Amniotic epithelial cell (primary cell): ENCODE data around the gene OR8J3.
"Not testable (repeated sequence)": the region's sequence is repeated elsewhere in the genome, so short reads cannot be mapped to it uniquely, and the experiment has no call there.

Source experiments
- DNase-seq: peaks from one replicate; pipeline ENCODE4 v3.0.0-alpha.2; 2010; ENCODE audit warnings: low read depth

OR8J3 gene

GRCh38 chr11:56140151-56140661, at the start of gene OR8J3:
Gene OR8J3 (minus strand): TSS chr11:56140201. CDS start chr11:56137718, 2,483 bp downstream.
- no peak for DNase-seq

- DNase-seq: no peak
Observed at GRCh38 chr11:56188602-56189001, 48.6 kb upstream of the OR8J3 start.

GRCh38 chr11:56183459-56183858, 43.5 kb upstream of the OR8J3 start:
- no peak for DNase-seq

- DNase-seq: no peak
Observed at GRCh38 chr11:56176318-56176717, 36.3 kb upstream of the OR8J3 start, which contains the start of gene OR5J2. Gene OR5J2 (plus strand): TSS chr11:56176618. CDS start chr11:56176618, 0 bp downstream.

- DNase-seq: no peak
Observed at GRCh38 chr11:56172256-56172830, 32.3 kb upstream of the OR8J3 start.

- no peak for DNase-seq
Observed at GRCh38 chr11:56163804-56164203, 23.8 kb upstream of the OR8J3 start.

GRCh38 chr11:56160217-56160616, 20.2 kb upstream of the OR8J3 start, which contains the start of gene OR8K5:
Gene OR8K5 (minus strand): TSS chr11:56160317. CDS start chr11:56160317, 0 bp downstream.
- no peak for DNase-seq

GRCh38 chr11:56152333-56152732, 12.3 kb upstream of the OR8J3 start:
- DNase-seq: no peak

- no peak for DNase-seq
Observed at GRCh38 chr11:56151376-56151775, 11.4 kb upstream of the OR8J3 start.

GRCh38 chr11:56143681-56144080, 3.7 kb upstream of the OR8J3 start:
- DNase-seq: not testable (repeated sequence)

- no peak for DNase-seq
Observed at GRCh38 chr11:56122073-56122472, 17.9 kb downstream of the OR8J3 start, which contains the start of gene OR8H3. Gene OR8H3 (plus strand): TSS chr11:56122373. CDS start chr11:56122373, 0 bp downstream.

- no peak for DNase-seq
Observed at GRCh38 chr11:56103210-56103737, 36.7 kb downstream of the OR8J3 start, which contains the start of gene OR8H2. Gene OR8H2 (plus strand): TSS chr11:56103687. CDS start chr11:56105043, 1,356 bp downstream.

- DNase-seq: no peak
Observed at GRCh38 chr11:56093008-56093407, 47.0 kb downstream of the OR8J3 start, which contains the start of gene OR8I2. Gene OR8I2 (plus strand): TSS chr11:56093308. CDS start chr11:56093308, 0 bp downstream.

GRCh38 chr11:56089697-56090096, 50.3 kb downstream of the OR8J3 start:
- no peak for DNase-seq
